Measurements from ENCODE around the gene AKAP17A. TPM values are rescaled to one million over a fixed set of nuclear protein-coding genes. Genes with fewer than 3 reads are reported as not detected.

The AKAP17A gene
- total RNA-seq, 1 experiment from 2014 or later, result 35.4 TPM

- H3K9ac ChIP-seq (ENCODE audit: low read length), result no peak overlapping the region
- no peak overlapping the region for H2AFZ ChIP-seq (ENCODE audit: low read depth, low read length, poor library complexity, severe bottlenecking)
- ChIA-PET RAD21 (ENCODE audit: low non-redundant PET in 1 of 2, low total read pairs in 2 of 2, uncharacterized antibody in 2 of 2, unreplicated experiment in 2 of 2) (no interaction called here), CTCF (no interaction called here), POLR2A (no interaction called here)
- ATAC-seq (no peak), DNase-seq (ENCODE audit: low read depth, low spot score) (no peak)
- no peaks in the 10 kb centered on the region for H3K4me1 ChIP-seq (ENCODE audit: control insufficient read depth in 1 of 2, insufficient read depth in 2 of 2, low read length in 2 of 2)
- H3K27ac ChIP-seq (ENCODE audit: low read depth, low read length), result no peak overlapping the region
- H3K9me2 ChIP-seq (ENCODE audit: insufficient read depth), result no peaks in the 10 kb centered on the region
- TF ChIP-seq EZH2 (IDR thresholded peaks at IDR 0.05) (no peak), RAD21 (IDR thresholded peaks at IDR 0.05; ENCODE audit: low read depth) (no peak), ELF1 (IDR thresholded peaks at IDR 0.05; ENCODE audit: borderline replicate concordance, low read depth) (no peak), SIN3A (IDR thresholded peaks at IDR 0.05; ENCODE audit: low read depth) (no peak), YY1 (IDR thresholded peaks at IDR 0.05; ENCODE audit: extremely low read depth, insufficient replicate concordance, low read depth, low read length) (no peak), CEBPB (IDR thresholded peaks at IDR 0.05; ENCODE audit: low read depth) (no peak), SP1 (IDR thresholded peaks at IDR 0.05; ENCODE audit: low read depth) (no peak)
- TF ChIP-seq, protein P1, sequence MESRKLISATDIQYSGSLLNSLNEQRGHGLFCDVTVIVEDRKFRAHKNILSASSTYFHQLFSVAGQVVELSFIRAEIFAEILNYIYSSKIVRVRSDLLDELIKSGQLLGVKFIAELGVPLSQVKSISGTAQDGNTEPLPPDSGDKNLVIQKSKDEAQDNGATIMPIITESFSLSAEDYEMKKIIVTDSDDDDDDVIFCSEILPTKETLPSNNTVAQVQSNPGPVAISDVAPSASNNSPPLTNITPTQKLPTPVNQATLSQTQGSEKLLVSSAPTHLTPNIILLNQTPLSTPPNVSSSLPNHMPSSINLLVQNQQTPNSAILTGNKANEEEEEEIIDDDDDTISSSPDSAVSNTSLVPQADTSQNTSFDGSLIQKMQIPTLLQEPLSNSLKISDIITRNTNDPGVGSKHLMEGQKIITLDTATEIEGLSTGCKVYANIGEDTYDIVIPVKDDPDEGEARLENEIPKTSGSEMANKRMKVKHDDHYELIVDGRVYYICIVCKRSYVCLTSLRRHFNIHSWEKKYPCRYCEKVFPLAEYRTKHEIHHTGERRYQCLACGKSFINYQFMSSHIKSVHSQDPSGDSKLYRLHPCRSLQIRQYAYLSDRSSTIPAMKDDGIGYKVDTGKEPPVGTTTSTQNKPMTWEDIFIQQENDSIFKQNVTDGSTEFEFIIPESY (IDR thresholded peaks at IDR 0.05; ENCODE audit: extremely low read depth, insufficient replicate concordance, low read length), result no peak
- TF ChIP-seq, protein P2, sequence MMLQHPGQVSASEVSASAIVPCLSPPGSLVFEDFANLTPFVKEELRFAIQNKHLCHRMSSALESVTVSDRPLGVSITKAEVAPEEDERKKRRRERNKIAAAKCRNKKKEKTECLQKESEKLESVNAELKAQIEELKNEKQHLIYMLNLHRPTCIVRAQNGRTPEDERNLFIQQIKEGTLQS (IDR thresholded peaks at IDR 0.05), result no peak
- TF ChIP-seq, protein P3, sequence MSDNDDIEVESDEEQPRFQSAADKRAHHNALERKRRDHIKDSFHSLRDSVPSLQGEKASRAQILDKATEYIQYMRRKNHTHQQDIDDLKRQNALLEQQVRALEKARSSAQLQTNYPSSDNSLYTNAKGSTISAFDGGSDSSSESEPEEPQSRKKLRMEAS (IDR thresholded peaks at IDR 0.05), result no peak
- H3K79me2 ChIP-seq (ENCODE audit: insufficient read depth, low read length), result no peaks in the 10 kb centered on the region
- H3K27me3 ChIP-seq (ENCODE audit: insufficient read depth, low read length), result no peaks in the 10 kb centered on the region
- H4K20me1 ChIP-seq (ENCODE audit: insufficient read depth), result no peaks in the 10 kb centered on the region
- no peak overlapping the region for H3K4me2 ChIP-seq (ENCODE audit: low read length)
- no peaks in the 10 kb centered on the region for H3K36me3 ChIP-seq (ENCODE audit: control insufficient read depth in 1 of 2, insufficient read depth in 2 of 2, low read length in 2 of 2)
- intact Hi-C loops (cut with micrococcal nuclease), result no loop called here
- BruUV-seq (replicated peaks), result no TSS peak
- H3K9me3 ChIP-seq (ENCODE audit: control insufficient read depth in 1 of 2, insufficient read depth in 1 of 2, low read depth in 1 of 2, low read length in 2 of 2), result no peaks in the 10 kb centered on the region
- no peak overlapping the region for H3K4me3 ChIP-seq (replicated peaks in 1 of 2; ENCODE audit: low read depth in 1 of 2, low read length in 2 of 2)
Measured at GRCh38 chrX:1618689-1619088, 27.3 kb downstream of the AKAP17A start.
